IgD-negative memory B cell (primary cell): ENCODE data around the gene SOX6. TPM values are rescaled to one million over a fixed set of nuclear protein-coding genes. Genes with fewer than 3 reads are reported as not detected.
"Not testable (repeated sequence)": the region's sequence is repeated elsewhere in the genome, so short reads cannot be mapped to it uniquely, and the experiment has no call there.

Source experiments
- H3K27ac Mint-ChIP-seq, 3 donors: one replicate each; pipeline ENCODE4 v1.8.0; 2020 to 2022; ENCODE audit warnings: mild to moderate bottlenecking in 3 of 3, mixed read lengths in 3 of 3, moderate library complexity in 1 of 3
- H3K27me3 Mint-ChIP-seq: one replicate; pipeline ENCODE4 v1.8.0; 2021; ENCODE audit warnings: mixed read lengths
- H3K36me3 Mint-ChIP-seq: one replicate; pipeline ENCODE4 v1.8.0; 2020; ENCODE audit warnings: mild to moderate bottlenecking, mixed read lengths
- H3K4me1 Mint-ChIP-seq, 3 donors: one replicate each; pipeline ENCODE4 v1.8.0; 2020 to 2022; ENCODE audit warnings: mixed read lengths in 3 of 3, mild to moderate bottlenecking in 1 of 3
- H3K4me3 Mint-ChIP-seq, 4 donors: one replicate each; pipeline ENCODE4 v1.8.0; 2020 to 2022; ENCODE audit warnings: mild to moderate bottlenecking in 4 of 4, mixed read lengths in 4 of 4, moderate library complexity in 3 of 4
- H3K9me3 Mint-ChIP-seq, 3 donors: one replicate each; pipeline ENCODE4 v1.8.0; 2020 to 2021; ENCODE audit warnings: mixed read lengths in 3 of 3, mild to moderate bottlenecking in 1 of 3
- polyA plus RNA-seq: library from polyadenylated mRNA; unstranded; fragments of 300-500 nt; fragmentation: Illumina TruSeq; gene quantifications from one replicate; pipeline ENCODE4 v1.2.3, GENCODE V29; 2021

Gene SOX6
- polyA plus RNA-seq, 1 donor from 2014 or later = not detected

DNA sequence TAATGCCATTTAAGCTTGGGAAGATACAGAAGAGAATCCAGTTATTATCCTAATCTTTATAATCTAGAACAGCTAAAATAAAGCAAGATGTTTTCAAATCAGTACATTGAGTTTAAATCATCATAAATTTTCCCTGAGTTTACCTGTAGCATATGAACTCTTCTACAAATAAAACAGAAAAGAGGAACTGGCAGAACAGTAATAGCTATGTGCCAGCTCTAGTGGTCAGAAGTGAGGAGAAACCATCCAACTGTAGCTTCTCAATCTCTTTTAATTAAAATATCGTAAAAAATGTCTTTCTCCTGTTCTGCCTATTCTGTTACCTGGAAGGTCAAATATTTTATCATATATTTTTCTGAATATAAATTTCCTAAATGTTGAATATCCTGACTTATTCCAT is 266.9 kb downstream of the SOX6 start:
- no peak overlapping the region for H3K4me3 Mint-ChIP-seq
- H3K27me3 Mint-ChIP-seq = no peaks in the 10 kb centered on the region

GRCh38 chr11:16088774-16089173 is 267.6 kb downstream of the SOX6 start:
- Mint-ChIP-seq H3K36me3 (no peaks in the 10 kb centered on the region), H3K4me1 (no peaks in the 10 kb centered on the region), H3K9me3 (peaks cover 0 to 2% (median 2%) of the 10 kb centered on the region in 3 donors), H3K27ac (no peak overlapping the region), H3K4me3 (no peak overlapping the region), H3K27me3 (no peaks in the 10 kb centered on the region)

More for the DNA sequence above, 266.9 kb downstream of the SOX6 start:
- no peak overlapping the region for H3K27ac Mint-ChIP-seq
- H3K9me3 Mint-ChIP-seq = peaks cover 0 to 2% (median 2%) of the 10 kb centered on the region in 3 donors
- H3K36me3 Mint-ChIP-seq = no peaks in the 10 kb centered on the region
- H3K4me1 Mint-ChIP-seq = no peaks in the 10 kb centered on the region

- Mint-ChIP-seq H3K9me3 (peaks cover 0 to 2% (median 2%) of the 10 kb centered on the region in 3 donors), H3K4me1 (no peaks in the 10 kb centered on the region), H3K27ac (no peak overlapping the region), H3K36me3 (no peaks in the 10 kb centered on the region), H3K27me3 (no peaks in the 10 kb centered on the region), H3K4me3 (no peak overlapping the region)
Measured at GRCh38 chr11:16087886-16088285, 268.5 kb downstream of the SOX6 start.

GRCh38 chr11:16086229-16086819 is 270.0 kb downstream of the SOX6 start:
- Mint-ChIP-seq H3K36me3 (no peaks in the 10 kb centered on the region), H3K9me3 (peaks cover 0 to 2% (median 2%) of the 10 kb centered on the region in 3 donors), H3K27me3 (no peaks in the 10 kb centered on the region), H3K27ac (no peak overlapping the region), H3K4me3 (no peak overlapping the region), H3K4me1 (no peaks in the 10 kb centered on the region)

GRCh38 chr11:16082095-16083055 is 274.0 kb downstream of the SOX6 start:
- H3K4me3 Mint-ChIP-seq = no peak overlapping the region
- H3K27me3 Mint-ChIP-seq = no peaks in the 10 kb centered on the region
- H3K4me1 Mint-ChIP-seq = no peaks in the 10 kb centered on the region
- H3K36me3 Mint-ChIP-seq = no peaks in the 10 kb centered on the region
- H3K9me3 Mint-ChIP-seq = peaks cover 2 to 6% (median 3%) of the 10 kb centered on the region in 3 donors
- no peak overlapping the region for H3K27ac Mint-ChIP-seq

DNA sequence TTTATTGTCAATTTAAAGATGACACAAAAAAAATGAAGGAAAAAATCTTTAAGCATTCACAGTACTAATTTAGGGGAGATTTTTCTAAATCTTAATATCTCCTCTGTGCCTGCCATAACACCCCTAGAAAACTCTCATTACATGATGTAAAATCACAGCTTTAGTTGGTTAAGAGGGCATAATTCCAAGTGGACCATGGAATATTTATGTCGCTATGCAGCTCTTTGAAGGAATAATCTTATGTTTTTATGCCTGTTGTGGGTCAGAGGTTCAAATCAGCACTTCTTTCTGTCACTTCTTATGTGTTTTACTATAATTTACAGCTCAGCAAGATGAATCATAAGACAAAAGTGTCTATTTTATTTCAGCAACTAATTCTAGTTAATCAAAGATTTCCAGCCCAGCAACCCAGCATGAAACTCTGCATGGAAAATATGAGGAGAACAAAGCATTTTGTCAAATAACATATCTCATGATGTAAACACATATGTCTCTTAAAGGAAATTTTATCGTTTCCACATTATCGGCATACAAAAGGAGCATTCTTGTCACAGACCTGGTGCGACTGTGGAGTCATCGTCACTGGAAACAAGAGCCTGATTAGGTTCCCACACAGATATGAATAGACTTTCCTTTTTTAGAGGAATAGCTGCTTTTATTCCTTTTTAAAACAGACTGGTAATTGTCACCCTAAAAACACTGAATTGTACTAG is 274.8 kb downstream of the SOX6 start:
- Mint-ChIP-seq H3K27me3 (no peaks in the 10 kb centered on the region), H3K9me3 (peaks cover 4 to 7% (median 6%) of the 10 kb centered on the region in 3 donors), H3K27ac (no peak overlapping the region), H3K36me3 (no peaks in the 10 kb centered on the region), H3K4me3 (no peak overlapping the region), H3K4me1 (no peaks in the 10 kb centered on the region)

DNA sequence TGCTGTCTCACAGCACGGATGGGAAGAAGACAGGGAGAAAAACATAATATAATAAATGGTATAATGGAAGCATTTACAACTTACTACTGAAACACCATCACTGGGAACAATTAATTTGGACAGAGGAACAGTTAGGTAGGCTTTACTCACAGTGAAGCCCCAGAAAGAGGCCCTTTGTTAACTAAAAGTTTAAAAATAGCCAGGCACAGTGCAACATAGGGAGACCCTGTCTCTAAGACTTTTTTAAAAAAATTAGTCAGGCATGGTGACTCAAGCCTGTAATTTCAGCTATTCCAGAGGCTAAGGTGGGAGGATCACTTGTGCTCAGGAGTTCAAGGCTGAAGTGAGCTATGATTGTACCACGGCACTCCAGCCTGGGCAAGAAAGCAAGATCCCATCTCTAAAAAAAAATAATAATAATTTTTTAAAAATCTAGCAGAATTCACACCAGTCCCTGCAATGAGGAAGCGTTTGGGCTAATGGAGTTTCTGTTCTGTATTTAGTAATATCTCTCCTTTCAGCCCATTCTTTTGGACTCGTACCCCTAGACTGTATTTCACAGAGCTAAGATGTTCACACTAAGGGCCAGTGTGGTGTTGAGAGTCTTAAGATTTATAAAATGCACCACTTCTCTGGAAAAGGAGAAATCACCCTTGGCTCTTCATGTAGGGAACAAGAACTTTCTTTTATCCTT is 275.5 kb downstream of the SOX6 start:
- Mint-ChIP-seq H3K36me3 (peaks cover 2% of the 10 kb centered on the region), H3K4me1 (no peaks in the 10 kb centered on the region), H3K4me3 (no peak overlapping the region), H3K27me3 (no peaks in the 10 kb centered on the region), H3K27ac (no peak overlapping the region), H3K9me3 (peaks cover 6 to 10% (median 6%) of the 10 kb centered on the region in 3 donors)

GRCh38 chr11:16078936-16079335 is 277.4 kb downstream of the SOX6 start:
- H3K36me3 Mint-ChIP-seq = peaks cover 2% of the 10 kb centered on the region
- H3K4me1 Mint-ChIP-seq = no peaks in the 10 kb centered on the region
- peaks cover 6 to 21% (median 7%) of the 10 kb centered on the region in 3 donors for H3K9me3 Mint-ChIP-seq

GRCh38 chr11:16070573-16070972 is 285.8 kb downstream of the SOX6 start:
- Mint-ChIP-seq H3K36me3 (no peaks in the 10 kb centered on the region), H3K4me3 (no peak overlapping the region), H3K27ac (no peak overlapping the region), H3K9me3 (peaks cover 4 to 20% (median 6%) of the 10 kb centered on the region in 3 donors), H3K27me3 (no peaks in the 10 kb centered on the region), H3K4me1 (no peaks in the 10 kb centered on the region)

More at GRCh38 chr11:16078936-16079335, 277.4 kb downstream of the SOX6 start:
- Mint-ChIP-seq H3K27me3 (no peaks in the 10 kb centered on the region), H3K27ac (no peak overlapping the region), H3K4me3 (no peak overlapping the region)

DNA sequence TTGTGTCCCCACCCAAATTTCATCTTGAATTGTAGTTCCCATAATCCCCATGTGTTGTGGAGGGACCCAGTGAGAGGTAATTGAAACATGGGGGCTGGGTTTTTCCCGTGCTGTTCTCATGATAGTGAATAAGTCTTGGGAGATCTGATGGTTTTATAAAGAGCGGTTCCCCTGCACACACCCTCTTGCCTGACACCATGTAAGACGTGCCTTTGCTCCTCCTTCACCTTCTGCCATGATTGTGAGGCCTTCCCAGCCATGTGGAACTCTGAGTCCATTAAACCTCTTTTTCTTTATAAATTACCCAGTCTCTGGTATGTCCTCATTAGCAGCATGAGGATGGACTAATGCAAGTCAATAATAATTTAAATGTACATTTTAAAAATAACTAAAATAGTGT is 289.1 kb downstream of the SOX6 start:
- H3K4me3 Mint-ChIP-seq, H3K27me3 Mint-ChIP-seq, H3K4me1 Mint-ChIP-seq, H3K9me3 Mint-ChIP-seq, H3K36me3 Mint-ChIP-seq, H3K27ac Mint-ChIP-seq: not testable (repeated sequence)

GRCh38 chr11:16059332-16059731 is 297.0 kb downstream of the SOX6 start:
- Mint-ChIP-seq H3K27ac (no peak overlapping the region), H3K9me3 (peaks cover 2 to 6% (median 2%) of the 10 kb centered on the region in 3 donors), H3K36me3 (no peaks in the 10 kb centered on the region), H3K4me3 (no peak overlapping the region), H3K27me3 (no peaks in the 10 kb centered on the region), H3K4me1 (no peaks in the 10 kb centered on the region)

DNA sequence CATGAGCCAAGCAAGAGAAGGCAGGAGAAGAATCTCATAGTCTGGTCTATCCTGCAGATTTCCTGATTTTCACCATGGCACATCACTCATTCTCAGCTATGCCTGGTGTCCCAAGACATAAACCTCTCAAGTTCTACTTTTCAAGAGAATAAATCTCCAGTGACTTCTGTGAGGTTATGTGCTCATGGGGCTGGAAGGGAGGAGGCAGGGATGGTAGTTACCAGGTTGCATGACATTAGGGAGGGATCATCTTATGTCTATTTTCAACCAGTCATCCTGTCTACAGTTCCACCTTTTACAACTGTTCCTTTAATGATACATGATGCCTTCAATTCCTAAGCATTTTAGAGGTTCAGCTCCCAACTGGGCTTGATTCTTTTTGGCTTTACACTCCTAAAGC is 297.7 kb downstream of the SOX6 start:
- H3K27ac Mint-ChIP-seq = no peak overlapping the region
- peaks cover 2 to 6% (median 2%) of the 10 kb centered on the region in 3 donors for H3K9me3 Mint-ChIP-seq
- no peaks in the 10 kb centered on the region for H3K27me3 Mint-ChIP-seq
- no peaks in the 10 kb centered on the region for H3K36me3 Mint-ChIP-seq
- no peak overlapping the region for H3K4me3 Mint-ChIP-seq
- no peaks in the 10 kb centered on the region for H3K4me1 Mint-ChIP-seq

- H3K27me3 Mint-ChIP-seq = no peaks in the 10 kb centered on the region
- H3K4me3 Mint-ChIP-seq = no peak overlapping the region
- H3K4me1 Mint-ChIP-seq = no peaks in the 10 kb centered on the region
- no peaks in the 10 kb centered on the region for H3K36me3 Mint-ChIP-seq
- H3K27ac Mint-ChIP-seq = no peak overlapping the region
- peaks cover 2 to 4% (median 2%) of the 10 kb centered on the region in 3 donors for H3K9me3 Mint-ChIP-seq
Measured at GRCh38 chr11:16052750-16053149, 303.6 kb downstream of the SOX6 start.

DNA sequence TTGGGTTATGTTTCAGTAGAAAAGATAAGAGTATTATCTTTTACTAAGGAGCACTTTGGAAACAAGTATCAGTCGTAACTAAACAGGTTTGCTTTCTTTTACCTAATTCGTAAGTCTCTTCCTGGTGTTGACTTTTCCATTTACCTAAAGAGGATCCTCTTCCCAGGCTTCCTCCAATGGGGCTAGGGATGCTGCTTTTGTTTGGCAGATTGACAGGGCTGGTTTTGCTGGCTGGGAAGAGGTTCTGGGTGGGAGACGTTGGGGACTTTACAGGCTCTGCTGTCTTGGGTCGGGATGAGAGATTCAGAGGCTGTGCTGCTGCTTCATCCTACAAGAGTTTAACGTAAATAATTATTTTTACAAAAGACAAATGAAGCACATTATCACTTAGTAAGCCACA is 306.7 kb downstream of the SOX6 start:
- no peak overlapping the region for H3K27ac Mint-ChIP-seq
- H3K9me3 Mint-ChIP-seq = peaks cover 2 to 4% (median 2%) of the 10 kb centered on the region in 3 donors
- H3K27me3 Mint-ChIP-seq = no peaks in the 10 kb centered on the region
- no peak overlapping the region for H3K4me3 Mint-ChIP-seq
- no peaks in the 10 kb centered on the region for H3K4me1 Mint-ChIP-seq
- H3K36me3 Mint-ChIP-seq = no peaks in the 10 kb centered on the region
